Measurements from ENCODE around the gene ZNF280B. TPM values are rescaled to one million over a fixed set of nuclear protein-coding genes. Genes with fewer than 3 reads are reported as not detected.

The ZNF280B gene
- total RNA-seq, 1 experiment from 2014 or later, result 7.7 TPM

GRCh38 chr22:22461583-22461982 is 47.0 kb downstream of the ZNF280B start:
- no peak for DNase-seq (ENCODE audit: low spot score)
- CTCF ChIA-PET, result no interaction called here
- Histone ChIP-seq H3K27ac (ENCODE audit: low read depth, low read length, poor library complexity, severe bottlenecking) (no peak overlapping the region), H3K36me3 (ENCODE audit: insufficient read depth, low read length, poor library complexity, severe bottlenecking) (no peaks in the 10 kb centered on the region), H3K27me3 (replicated peaks; ENCODE audit: insufficient read depth, low read depth, low read length, poor library complexity) (no peaks in the 10 kb centered on the region), H3K9me3 (ENCODE audit: low read depth, low read length, poor library complexity, severe bottlenecking) (peaks cover 12% of the 10 kb centered on the region), H3K4me1 (ENCODE audit: insufficient read depth, low read length, poor library complexity, severe bottlenecking) (no peaks in the 10 kb centered on the region), H3K4me3 (ENCODE audit: low read depth, low read length, poor library complexity, severe bottlenecking) (no peak overlapping the region)
- no TSS peak for BruUV-seq (replicated peaks)
- TF ChIP-seq EZH2 (IDR thresholded peaks at IDR 0.05; ENCODE audit: borderline replicate concordance, low read depth, low read length, poor library complexity, severe bottlenecking) (no peak), CTCF (conservative IDR thresholded peaks at IDR 0.05; ENCODE audit: low read depth, low read length) (no peak)
- POLR2A ChIA-PET (ENCODE audit: low non-redundant PET), result no interaction called here
- intact Hi-C loops (cut with micrococcal nuclease; ENCODE audit: unreplicated experiment), result no loop called here

GRCh38 chr22:22461111-22461510 is 47.4 kb downstream of the ZNF280B start:
- H3K27ac ChIP-seq (ENCODE audit: low read depth, low read length, poor library complexity, severe bottlenecking), result no peak overlapping the region
- BruUV-seq (replicated peaks), result no TSS peak
- TF ChIP-seq CTCF (conservative IDR thresholded peaks at IDR 0.05; ENCODE audit: low read depth, low read length) (no peak; the same call in 1 of the 2 replicates), EZH2 (IDR thresholded peaks at IDR 0.05; ENCODE audit: borderline replicate concordance, low read depth, low read length, poor library complexity, severe bottlenecking) (no peak)
- H3K4me1 ChIP-seq (ENCODE audit: insufficient read depth, low read length, poor library complexity, severe bottlenecking), result no peaks in the 10 kb centered on the region
- no peaks in the 10 kb centered on the region for H3K36me3 ChIP-seq (ENCODE audit: insufficient read depth, low read length, poor library complexity, severe bottlenecking)
- POLR2A ChIA-PET (ENCODE audit: low non-redundant PET), result no interaction called here
- no peak for DNase-seq (ENCODE audit: low spot score)
- H3K4me3 ChIP-seq (ENCODE audit: low read depth, low read length, poor library complexity, severe bottlenecking), result no peak overlapping the region
- peaks cover 12% of the 10 kb centered on the region for H3K9me3 ChIP-seq (ENCODE audit: low read depth, low read length, poor library complexity, severe bottlenecking)
- intact Hi-C loops (cut with micrococcal nuclease; ENCODE audit: unreplicated experiment), result no loop called here
- CTCF ChIA-PET, result no interaction called here
- peaks cover 2% of the 10 kb centered on the region for H3K27me3 ChIP-seq (replicated peaks; ENCODE audit: insufficient read depth, low read depth, low read length, poor library complexity)

GRCh38 chr22:22460635-22461034 is 47.9 kb downstream of the ZNF280B start:
- Histone ChIP-seq H3K36me3 (ENCODE audit: insufficient read depth, low read length, poor library complexity, severe bottlenecking) (no peaks in the 10 kb centered on the region), H3K27ac (ENCODE audit: low read depth, low read length, poor library complexity, severe bottlenecking) (no peak overlapping the region), H3K4me1 (ENCODE audit: insufficient read depth, low read length, poor library complexity, severe bottlenecking) (no peaks in the 10 kb centered on the region), H3K4me3 (ENCODE audit: low read depth, low read length, poor library complexity, severe bottlenecking) (no peak overlapping the region), H3K9me3 (ENCODE audit: low read depth, low read length, poor library complexity, severe bottlenecking) (peaks cover 12% of the 10 kb centered on the region), H3K27me3 (replicated peaks; ENCODE audit: insufficient read depth, low read depth, low read length, poor library complexity) (peaks cover 7% of the 10 kb centered on the region)
- intact Hi-C loops (cut with micrococcal nuclease; ENCODE audit: unreplicated experiment), result no loop called here
- TF ChIP-seq EZH2 (IDR thresholded peaks at IDR 0.05; ENCODE audit: borderline replicate concordance, low read depth, low read length, poor library complexity, severe bottlenecking) (no peak), CTCF (conservative IDR thresholded peaks at IDR 0.05; ENCODE audit: low read depth, low read length) (peak; percentile 53)
- ChIA-PET POLR2A (ENCODE audit: low non-redundant PET) (no interaction called here), CTCF (no interaction called here)
- no TSS peak for BruUV-seq (replicated peaks)
- DNase-seq (ENCODE audit: low spot score), result peak; percentile 26

Measured in A673 (cell line).